ENCODE results near the gene SMAP2.
"Not testable (repeated sequence)": the region's sequence is repeated elsewhere in the genome, so short reads cannot be mapped to it uniquely, and the experiment has no call there.

Gene SMAP2
- total RNA-seq: 126 to 204 (median 156) reads per million in 4 experiments

GRCh38 chr1:40373323-40374283, at the start of gene SMAP2:
TSS of gene SMAP2 (plus strand) at chr1:40373727. CDS start at chr1:40374121, 394 bp downstream.
- DNase-seq: peak; percentile 91

DNA sequence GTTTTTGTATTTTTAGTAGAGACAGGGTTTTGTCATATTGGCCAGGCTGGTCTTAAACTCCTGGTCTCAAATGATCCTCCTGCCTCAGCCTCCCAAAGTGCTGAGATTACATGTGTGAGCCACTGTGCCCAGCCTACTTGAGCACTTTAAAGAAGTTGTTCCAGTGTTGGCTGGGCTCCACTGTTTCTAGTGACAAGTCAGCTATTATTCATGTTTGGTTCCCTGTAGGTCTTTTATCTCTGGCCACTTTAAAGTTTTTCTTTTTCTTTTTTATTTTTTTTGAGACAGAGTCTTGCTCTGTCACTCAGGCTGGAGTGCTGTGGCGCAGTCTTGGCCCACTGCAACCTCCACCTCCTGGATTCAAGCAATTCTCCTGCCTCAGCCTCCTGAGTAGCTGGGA, 42.1 kb upstream of the SMAP2 start:
- not testable (repeated sequence) for DNase-seq

GRCh38 chr1:40332695-40333094, 40.8 kb upstream of the SMAP2 start:
- no peak for DNase-seq

DNA sequence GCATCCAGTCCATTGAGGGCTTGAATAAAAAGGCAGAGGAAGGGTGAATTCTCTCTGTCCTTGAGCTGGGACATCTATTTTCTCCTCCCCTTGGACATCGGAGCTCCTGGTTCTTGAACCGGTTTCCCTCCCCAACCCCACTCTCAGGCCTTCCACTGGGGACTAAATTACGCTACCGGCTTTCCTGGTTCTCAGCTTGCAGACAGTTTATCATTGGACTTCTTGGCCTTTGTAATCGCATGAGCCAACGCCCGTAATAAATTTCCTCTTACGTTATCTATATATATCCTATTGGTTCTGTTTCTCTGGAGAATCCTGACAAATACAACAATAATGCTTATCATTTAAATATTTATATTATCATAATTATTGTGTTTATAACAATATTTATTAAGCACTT, 36.1 kb upstream of the SMAP2 start:
- no peak for DNase-seq

GRCh38 chr1:40338745-40339419, 34.6 kb upstream of the SMAP2 start:
- DNase-seq: peak; percentile 83

- DNase-seq: no peak
Measured at GRCh38 chr1:40339420-40340323, 33.9 kb upstream of the SMAP2 start.

- no peak for DNase-seq
Measured at GRCh38 chr1:40341491-40342380, 31.8 kb upstream of the SMAP2 start.

GRCh38 chr1:40342381-40342717, 31.2 kb upstream of the SMAP2 start:
- DNase-seq: not testable (repeated sequence)

DNA sequence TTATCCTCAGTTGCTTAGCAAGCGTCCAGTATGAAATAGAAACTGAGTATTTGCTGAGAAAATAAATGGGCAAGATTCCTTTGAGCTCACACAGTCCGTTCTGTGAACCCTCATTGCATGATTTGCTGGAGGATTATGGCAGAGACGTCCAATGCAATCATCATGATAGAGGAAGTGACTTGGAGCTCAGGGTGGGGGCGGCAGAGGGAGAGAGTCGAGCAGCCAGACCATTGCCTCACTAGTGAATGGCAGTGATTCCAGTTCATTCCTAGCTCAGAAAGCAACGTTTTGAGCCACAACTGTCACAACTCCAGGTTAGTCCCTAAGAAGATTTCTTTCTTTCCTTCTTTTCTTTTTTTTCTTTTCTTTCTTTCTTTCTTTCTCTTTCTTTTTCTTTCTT, 28.9 kb upstream of the SMAP2 start:
- no peak for DNase-seq

- no peak for DNase-seq
Measured at GRCh38 chr1:40350391-40350790, 23.1 kb upstream of the SMAP2 start.

DNA sequence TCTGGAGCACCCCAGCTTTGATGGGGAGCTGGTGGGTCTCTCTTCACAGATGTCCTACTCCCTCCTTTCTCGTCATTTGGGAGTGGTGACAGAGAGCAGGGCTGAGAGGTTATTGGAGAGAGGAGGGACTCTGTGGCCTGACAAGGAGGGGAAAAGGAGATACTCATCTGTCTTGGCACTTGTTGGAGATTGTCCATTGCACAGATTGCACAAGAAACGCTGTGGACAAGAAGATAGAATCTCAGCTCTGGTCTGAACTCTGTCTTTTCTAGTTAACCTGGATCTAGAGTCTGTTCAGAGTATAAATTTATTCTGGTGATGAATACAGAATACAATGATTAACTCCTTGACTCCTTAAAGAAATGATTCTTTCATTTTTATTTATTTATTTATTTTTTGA, 22.4 kb upstream of the SMAP2 start:
- DNase-seq: no peak

DNA sequence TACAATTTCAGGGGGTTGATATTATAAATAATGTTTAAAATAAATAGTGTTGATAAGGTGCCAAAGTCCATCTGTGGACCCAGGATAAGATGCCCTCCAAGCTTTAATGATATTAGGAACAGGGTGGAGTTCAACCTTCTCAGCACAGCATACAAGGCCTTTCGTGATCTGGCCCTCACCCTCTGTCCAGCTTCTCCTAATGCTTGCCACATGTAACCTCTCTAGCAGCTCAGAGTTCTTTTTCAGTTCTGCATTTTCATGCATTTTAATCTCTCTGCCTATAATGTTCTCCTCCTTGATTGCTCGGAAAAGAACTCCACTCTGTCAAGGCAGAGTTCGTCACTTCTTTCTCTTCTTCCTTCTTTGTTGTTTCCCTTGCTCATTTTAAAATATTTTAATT, 21.4 kb upstream of the SMAP2 start:
- DNase-seq: no peak

DNA sequence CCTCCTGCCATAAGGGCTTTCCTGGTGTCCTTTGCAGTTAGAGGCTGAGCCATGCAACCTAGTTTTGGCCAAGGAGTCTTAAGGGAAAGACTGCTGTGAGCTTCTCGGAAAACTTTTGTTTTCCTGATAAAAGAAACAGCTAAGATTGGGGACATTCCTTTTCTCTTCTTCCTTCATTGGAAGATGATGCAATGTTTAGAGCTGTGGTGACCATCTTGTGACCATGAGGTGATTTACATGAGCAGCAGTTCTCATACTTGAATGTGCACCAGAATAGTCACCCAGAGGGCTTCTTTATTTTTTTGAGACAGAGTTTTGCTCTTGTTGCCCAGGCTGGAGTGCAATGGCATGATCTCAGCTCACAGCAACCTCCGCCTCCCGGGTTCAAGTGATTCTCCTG, 20.4 kb upstream of the SMAP2 start:
- DNase-seq: no peak

- no peak for DNase-seq
Measured at GRCh38 chr1:40357625-40358024, 15.9 kb upstream of the SMAP2 start.

DNA sequence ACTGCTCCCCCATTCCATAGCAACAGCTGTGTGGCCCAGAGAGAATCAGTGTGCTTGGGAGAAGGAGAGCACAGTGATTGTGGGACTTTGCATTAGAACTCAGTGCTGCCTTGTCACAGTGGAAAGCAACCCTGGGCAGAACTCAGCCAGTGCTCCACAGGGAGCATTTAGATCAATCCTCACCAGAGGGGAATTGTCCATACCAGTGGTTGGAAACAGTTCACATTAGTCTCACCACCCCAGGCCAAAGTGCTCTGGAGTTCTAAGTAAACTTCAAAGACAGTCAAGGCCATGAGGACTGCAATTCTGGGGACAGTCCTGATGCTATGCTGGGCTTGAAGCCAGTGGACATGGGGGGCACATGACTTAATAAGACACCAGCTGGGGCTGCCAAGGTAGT, 12.9 kb upstream of the SMAP2 start:
- DNase-seq: no peak

GRCh38 chr1:40361201-40361600, 12.3 kb upstream of the SMAP2 start:
- no peak for DNase-seq

- DNase-seq: no peak
Measured at GRCh38 chr1:40361637-40362036, 11.9 kb upstream of the SMAP2 start.

- no peak for DNase-seq
Measured at GRCh38 chr1:40362199-40362598, 11.3 kb upstream of the SMAP2 start.

- DNase-seq: no peak
Measured at GRCh38 chr1:40362699-40363098, 10.8 kb upstream of the SMAP2 start.

DNA sequence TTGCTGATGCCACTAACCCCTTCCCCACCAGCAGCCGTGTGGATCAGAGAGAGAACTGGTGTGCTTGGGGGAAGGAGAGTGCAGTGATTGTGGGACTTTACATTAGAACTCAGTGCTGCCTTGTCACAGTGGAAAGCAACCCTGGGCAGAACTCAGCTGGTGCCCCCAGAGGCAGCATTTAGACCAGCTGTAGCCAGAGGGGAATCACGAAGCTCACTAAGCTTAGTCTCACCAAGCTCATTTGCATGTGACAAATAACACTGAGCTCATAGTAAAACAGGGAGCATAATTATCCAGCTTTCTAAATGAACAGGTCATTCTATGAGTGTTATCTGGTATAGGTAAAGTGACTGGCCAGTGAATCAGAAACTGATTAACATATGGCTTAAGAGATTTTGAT, 9.8 kb upstream of the SMAP2 start:
- no peak for DNase-seq

DNA sequence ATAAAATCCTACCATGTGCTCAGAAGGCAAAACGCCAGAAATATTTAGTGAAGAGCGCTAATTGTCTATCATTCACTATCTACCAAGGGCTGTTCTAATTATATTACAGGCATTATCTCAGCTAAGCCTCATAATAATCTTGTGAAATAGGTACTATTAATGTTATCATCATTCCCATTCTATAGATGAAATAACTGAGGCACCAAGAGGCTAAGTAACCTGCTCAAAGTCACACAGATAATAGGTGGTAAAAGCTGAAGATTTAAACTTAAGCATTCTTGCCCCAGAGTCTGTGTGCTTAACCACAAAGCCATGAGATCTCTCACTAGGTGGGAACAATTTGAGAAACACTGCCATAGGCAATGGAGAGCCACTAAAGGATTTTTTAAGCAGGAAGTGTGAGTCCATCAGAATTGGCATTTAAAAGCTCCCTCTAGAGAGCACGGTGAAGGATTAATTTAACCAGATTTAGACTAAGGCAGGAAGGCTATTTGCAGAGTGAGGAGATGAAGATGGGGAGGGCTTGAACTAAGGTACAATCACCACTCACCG, 1.7 kb upstream of the SMAP2 start:
- no peak for DNase-seq
